IMR-90 (cell line): Measurements from ENCODE around the gene DSP. TPM values are rescaled to one million over a fixed set of nuclear protein-coding genes. Genes with fewer than 3 reads are reported as not detected.
A peak's percentile ranks its signal among the peaks of the same experiment; 100 is the strongest.

Source experiments
- ATAC-seq: fragments of 200-7000 bp; cut with Tn5 transposase; 2 replicates; pipeline ENCODE4 v1.9.1; 2020; ENCODE audit warnings: low read depth, mild to moderate bottlenecking, moderate library complexity
- BruUV-seq: library from RNA; stranded (reverse); fragments of 400-500 nt; replicated peaks from 2 replicates; lab custom pipeline; 2021; lab: Mats Ljungman, UMichigan
- CTCF ChIA-PET: fragments of 300-600 bp; formaldehyde crosslinking; extraction: SDS; loops from one replicate; lab custom pipeline; 2021; ENCODE audit warnings: antibody characterized with exemption; lab: Yijun Ruan, JAX
- POLR2A ChIA-PET: fragments of 300-600 bp; sonication (Branson Sonifier 250); formaldehyde crosslinking; loops from one replicate; lab custom pipeline; 2022; ENCODE audit warnings: antibody characterized with exemption; ENCODE audit not compliant: unreplicated experiment; lab: Charles Lee
- DNase-seq: peaks from one replicate; pipeline ENCODE4 v3.0.0; 2013
- H2AFZ ChIP-seq: replicated peaks from 2 replicates; pipeline ENCODE3; 2013; ENCODE audit warnings: low read length, mild to moderate bottlenecking; ENCODE audit not compliant: poor library complexity
- H2AK5ac ChIP-seq: 2 replicates; pipeline ENCODE4 v1.6.1; 2013; ENCODE audit warnings: low read depth, low read length, inconsistent platforms
- H2AK9ac ChIP-seq: replicated peaks from 2 replicates; pipeline ENCODE3; 2013; ENCODE audit warnings: mild to moderate bottlenecking, low read depth, low read length, moderate library complexity; ENCODE audit not compliant: poor library complexity
- H2BK120ac ChIP-seq: 2 replicates; pipeline ENCODE4 v1.6.1; 2013; ENCODE audit warnings: low read depth, low read length, inconsistent platforms
- H2BK15ac ChIP-seq: 3 replicates; pipeline ENCODE4 v1.6.1; 2013; ENCODE audit warnings: low read depth, low read length, inconsistent platforms
- H2BK20ac ChIP-seq: 2 replicates; pipeline ENCODE4 v1.6.1; 2013; ENCODE audit warnings: low read depth, mild to moderate bottlenecking, inconsistent platforms, low read length, moderate library complexity
- H2BK5ac ChIP-seq: 2 replicates; pipeline ENCODE4 v1.6.1; 2013; ENCODE audit warnings: mild to moderate bottlenecking, low read depth, low read length, inconsistent platforms; ENCODE audit not compliant: poor library complexity, severe bottlenecking
- H3K14ac ChIP-seq: replicated peaks from 2 replicates; pipeline ENCODE4 v1.6.1; 2013; ENCODE audit warnings: low read depth, low read length, inconsistent platforms
- H3K18ac ChIP-seq: 2 replicates; pipeline ENCODE4 v1.6.1; 2013; ENCODE audit warnings: low read depth, low read length, control low read depth
- H3K23ac ChIP-seq: 2 replicates; pipeline ENCODE4 v1.6.1; 2013; ENCODE audit warnings: low read depth, low read length, inconsistent platforms
- H3K27ac ChIP-seq: 2 replicates; pipeline ENCODE4 v1.5.1; 2013; ENCODE audit warnings: mild to moderate bottlenecking, control low read depth, low read length; ENCODE audit not compliant: insufficient read depth
- H3K27me3 ChIP-seq: 2 replicates; pipeline ENCODE4 v1.6.1; 2013; ENCODE audit warnings: low read length; ENCODE audit not compliant: control insufficient read depth, insufficient read depth
- H3K36me3 ChIP-seq: 2 replicates; pipeline ENCODE4 v1.6.1; 2013; ENCODE audit warnings: low read length, mixed read lengths; ENCODE audit not compliant: control insufficient read depth, insufficient read depth
- H3K4ac ChIP-seq: 2 replicates; pipeline ENCODE4 v1.6.1; 2013; ENCODE audit warnings: low read depth, low read length, inconsistent platforms
- H3K4me1 ChIP-seq: 2 replicates; pipeline ENCODE4 v1.6.1; 2013; ENCODE audit warnings: low read length, mixed read lengths; ENCODE audit not compliant: control insufficient read depth, insufficient read depth
- H3K4me2 ChIP-seq: 2 replicates; pipeline ENCODE4 v1.6.1; 2013; ENCODE audit warnings: low read depth, mild to moderate bottlenecking, control low read depth, low read length, moderate library complexity
- H3K4me3 ChIP-seq: 2 replicates; pipeline ENCODE4 v1.5.1; 2013; ENCODE audit warnings: low read depth, mild to moderate bottlenecking, control low read depth, low read length, moderate library complexity; ENCODE audit not compliant: insufficient read depth
- H3K56ac ChIP-seq: 2 replicates; pipeline ENCODE4 v1.6.1; 2013; ENCODE audit warnings: low read length, inconsistent platforms; ENCODE audit not compliant: insufficient read depth; ENCODE audit errors: extremely low read depth
- H3K79me1 ChIP-seq, 2 experiments: 2 replicates each; pipeline ENCODE4 v1.6.1; 2013; ENCODE audit warnings: low read length in 2 of 2, inconsistent platforms in 1 of 2, low read depth in 1 of 2
- H3K9ac ChIP-seq: 2 replicates; pipeline ENCODE4 v1.6.1; 2013; ENCODE audit warnings: low read depth, low read length, control low read depth
- H3K9me1 ChIP-seq: 2 replicates; pipeline ENCODE4 v1.6.1; 2013; ENCODE audit warnings: low read length, inconsistent platforms; ENCODE audit not compliant: insufficient read depth
- H3K9me3 ChIP-seq: 2 replicates; pipeline ENCODE4 v1.6.1; 2013; ENCODE audit warnings: low read length; ENCODE audit not compliant: control insufficient read depth, insufficient read depth
- H4K20me1 ChIP-seq: 2 replicates; pipeline ENCODE4 v1.6.1; 2013; ENCODE audit warnings: low read length, inconsistent platforms; ENCODE audit not compliant: insufficient read depth
- H4K5ac ChIP-seq: 2 replicates; pipeline ENCODE4 v1.6.1; 2013; ENCODE audit warnings: mild to moderate bottlenecking, low read depth, low read length, control low read depth
- H4K8ac ChIP-seq, 2 experiments: 2 replicates each; pipeline ENCODE4 v1.6.1; 2013; ENCODE audit warnings: low read depth in 2 of 2, low read length in 2 of 2, control low read depth in 1 of 2, inconsistent platforms in 1 of 2
- H4K91ac ChIP-seq: 2 replicates; pipeline ENCODE4 v1.6.1; 2013; ENCODE audit warnings: low read depth, low read length, inconsistent platforms; ENCODE audit not compliant: insufficient read depth
- BHLHE40 ChIP-seq: fragments of 150-350 bp; IDR thresholded peaks from 2 replicates; pipeline ENCODE4 v1.6.1; 2016; ENCODE audit warnings: mild to moderate bottlenecking, low read depth, low read length
- CEBPB ChIP-seq: IDR thresholded peaks from 2 replicates; pipeline ENCODE4 v1.6.1; 2012; ENCODE audit warnings: low read depth, low read length, improper control_type of control experiment
- CHD1 ChIP-seq: IDR thresholded peaks from 2 replicates; pipeline ENCODE4 v1.6.1; 2012; ENCODE audit warnings: low read depth, low read length, improper control_type of control experiment
- FOS ChIP-seq: fragments of 150-350 bp; IDR thresholded peaks from 2 replicates; pipeline ENCODE4 v1.6.1; 2016; ENCODE audit warnings: low read depth, low read length
- MAFK ChIP-seq: IDR thresholded peaks from 2 replicates; pipeline ENCODE4 v1.6.1; 2012; ENCODE audit warnings: low read depth, low read length, improper control_type of control experiment
- MAZ ChIP-seq: IDR thresholded peaks from 2 replicates; pipeline ENCODE4 v1.6.1; 2012; ENCODE audit warnings: low read depth, mild to moderate bottlenecking, low read length, improper control_type of control experiment, moderate library complexity, borderline replicate concordance
- MXI1 ChIP-seq: IDR thresholded peaks from 2 replicates; pipeline ENCODE4 v1.6.1; 2012; ENCODE audit warnings: low read depth, mild to moderate bottlenecking, low read length, moderate library complexity, borderline replicate concordance
- NFE2L2 ChIP-seq: fragments of 150-350 bp; IDR thresholded peaks from 2 replicates; pipeline ENCODE4 v1.6.1; 2016; ENCODE audit warnings: low read depth, mild to moderate bottlenecking, low read length
- POLR2A ChIP-seq: IDR thresholded peaks from 2 replicates; pipeline ENCODE4 v1.6.1; 2012; ENCODE audit warnings: mild to moderate bottlenecking, low read depth, low read length
- RAD21 ChIP-seq: IDR thresholded peaks from 2 replicates; pipeline ENCODE4 v1.6.1; 2012; ENCODE audit warnings: low read length, improper control_type of control experiment
- RCOR1 ChIP-seq: IDR thresholded peaks from 2 replicates; pipeline ENCODE4 v1.6.1; 2012; ENCODE audit warnings: mild to moderate bottlenecking, low read length, improper control_type of control experiment; ENCODE audit not compliant: insufficient replicate concordance
- RFX5 ChIP-seq: IDR thresholded peaks from 2 replicates; pipeline ENCODE4 v1.8.0; 2012; ENCODE audit warnings: low read depth, mild to moderate bottlenecking, low read length, moderate library complexity
- SMC3 ChIP-seq: fragments of 150-350 bp; IDR thresholded peaks from 2 replicates; pipeline ENCODE4 v1.6.1; 2016; ENCODE audit warnings: low read depth, mild to moderate bottlenecking, antibody characterized with exemption, low read length, moderate library complexity
- WGBS, 2 experiments: methylation state at CpG; one replicate each; pipeline versions ENCODE4 v1.1.5 to v1.1.7; 2013; ENCODE audit warnings: missing lambda C conversion rate in 2 of 2; ENCODE audit not compliant: insufficient read length in 1 of 2; ENCODE audit errors: extremely low coverage in 2 of 2; 5-methylcytosine and 5-hydroxymethylcytosine counted together
- dilution Hi-C: fragments of 300-500 bp; cut with HindIII; formaldehyde crosslinking; loops from one replicate; pipeline ENCODE4 v1.14.3; 2018; ENCODE audit warnings: low sequenced_read_pairs; ENCODE audit not compliant: unreplicated experiment
- in situ Hi-C: fragments of 300-500 bp; cut with MboI; formaldehyde crosslinking; loops from 3 replicates; pipeline ENCODE4 v1.14.3; 2019; ENCODE audit warnings: low sequenced_read_pairs, inconsistent platforms, mixed read lengths
- intact Hi-C: fragments of 100-400 bp; cut with micrococcal nuclease; formaldehyde crosslinking; loops from 2 replicates; pipeline ENCODE4 v1.10.0; 2022
- polyA plus RNA-seq, 3 experiments: library from polyadenylated mRNA; depleted of rRNA; stranded (reverse); fragments of >200 nt; gene quantifications; 2 replicates each; pipeline ENCODE4 v1.2.3, GENCODE V29; 2012; ENCODE audit warnings: low replicate concordance in 1 of 3
- total RNA-seq: library from RNA; depleted of rRNA; stranded (reverse); fragments of >200 nt; gene quantifications from 2 replicates; pipeline ENCODE4 v1.2.3, GENCODE V29; 2012
- TF ChIP-seq, protein P1 (sequence below): conservative IDR thresholded peaks from 2 replicates; pipeline ENCODE4 v1.5.1; 2012; ENCODE audit warnings: mild to moderate bottlenecking, low read depth, low read length, improper control_type of control experiment
- TF ChIP-seq, protein P2 (sequence below): fragments of 150-350 bp; IDR thresholded peaks from 2 replicates; pipeline ENCODE4 v1.6.1; 2017; ENCODE audit warnings: mild to moderate bottlenecking, antibody characterized with exemption, low read length, low read depth
- TF ChIP-seq, protein P3 (sequence below): fragments of 150-350 bp; IDR thresholded peaks from 2 replicates; pipeline ENCODE4 v1.6.1; 2016; ENCODE audit warnings: low read depth, mild to moderate bottlenecking, low read length, moderate library complexity, borderline replicate concordance

DSP gene
- total and polyA plus RNA-seq, 2 of the 4 experiments (the other 2 are of a cell fraction) = 7.1 to 20.1 TPM

GRCh38 chr6:7534192-7534591 lies 7.3 kb upstream of the DSP start:
- no TSS peak for BruUV-seq
- H2BK120ac ChIP-seq = peak overlapping the region; percentile 41; the same call in 1 of the 2 replicates
- ATAC-seq (no peak), DNase-seq (no peak)
- in situ Hi-C loops (no loop called here), dilution Hi-C loops (no loop called here), intact Hi-C loops (no loop called here)
- ChIA-PET POLR2A (no interaction called here), CTCF (interaction anchor here (0.6 kb wide), 1 partner anchor 60 kb away, joined by 4 read pairs; no protein-coding TSS in a partner anchor)
- H2BK20ac ChIP-seq = no peak overlapping the region; the same call in 1 of the 2 replicates
- H3K9ac ChIP-seq = no peak overlapping the region
- H4K5ac ChIP-seq = no peak overlapping the region
- no peak overlapping the region for H2AK9ac ChIP-seq
- no peak overlapping the region for H3K4ac ChIP-seq
- H3K14ac ChIP-seq = no peak overlapping the region
- no peak overlapping the region for H2BK15ac ChIP-seq
- no peaks in the 10 kb centered on the region for H3K9me3 ChIP-seq
- peaks cover 5% of the 10 kb centered on the region; the same call in 1 of the 2 replicates for H3K4me1 ChIP-seq
- H2AK5ac ChIP-seq = no peak overlapping the region
- no peaks in the 10 kb centered on the region for H3K27me3 ChIP-seq
- no peak overlapping the region for H4K8ac ChIP-seq
- peaks cover 10% of the 10 kb centered on the region for H3K9me1 ChIP-seq
- H3K56ac ChIP-seq = no peak overlapping the region
- TF ChIP-seq, protein P1, sequence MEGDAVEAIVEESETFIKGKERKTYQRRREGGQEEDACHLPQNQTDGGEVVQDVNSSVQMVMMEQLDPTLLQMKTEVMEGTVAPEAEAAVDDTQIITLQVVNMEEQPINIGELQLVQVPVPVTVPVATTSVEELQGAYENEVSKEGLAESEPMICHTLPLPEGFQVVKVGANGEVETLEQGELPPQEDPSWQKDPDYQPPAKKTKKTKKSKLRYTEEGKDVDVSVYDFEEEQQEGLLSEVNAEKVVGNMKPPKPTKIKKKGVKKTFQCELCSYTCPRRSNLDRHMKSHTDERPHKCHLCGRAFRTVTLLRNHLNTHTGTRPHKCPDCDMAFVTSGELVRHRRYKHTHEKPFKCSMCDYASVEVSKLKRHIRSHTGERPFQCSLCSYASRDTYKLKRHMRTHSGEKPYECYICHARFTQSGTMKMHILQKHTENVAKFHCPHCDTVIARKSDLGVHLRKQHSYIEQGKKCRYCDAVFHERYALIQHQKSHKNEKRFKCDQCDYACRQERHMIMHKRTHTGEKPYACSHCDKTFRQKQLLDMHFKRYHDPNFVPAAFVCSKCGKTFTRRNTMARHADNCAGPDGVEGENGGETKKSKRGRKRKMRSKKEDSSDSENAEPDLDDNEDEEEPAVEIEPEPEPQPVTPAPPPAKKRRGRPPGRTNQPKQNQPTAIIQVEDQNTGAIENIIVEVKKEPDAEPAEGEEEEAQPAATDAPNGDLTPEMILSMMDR = no peak
- TF ChIP-seq RFX5 = no peak
- TF ChIP-seq CEBPB = no peak
- no peak for TF ChIP-seq SMC3
- TF ChIP-seq MAZ = no peak
- no peak for TF ChIP-seq RCOR1
- no peak for TF ChIP-seq CHD1
- no peak for TF ChIP-seq MXI1
- TF ChIP-seq, protein P2, sequence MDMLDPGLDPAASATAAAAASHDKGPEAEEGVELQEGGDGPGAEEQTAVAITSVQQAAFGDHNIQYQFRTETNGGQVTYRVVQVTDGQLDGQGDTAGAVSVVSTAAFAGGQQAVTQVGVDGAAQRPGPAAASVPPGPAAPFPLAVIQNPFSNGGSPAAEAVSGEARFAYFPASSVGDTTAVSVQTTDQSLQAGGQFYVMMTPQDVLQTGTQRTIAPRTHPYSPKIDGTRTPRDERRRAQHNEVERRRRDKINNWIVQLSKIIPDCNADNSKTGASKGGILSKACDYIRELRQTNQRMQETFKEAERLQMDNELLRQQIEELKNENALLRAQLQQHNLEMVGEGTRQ = no peak
- TF ChIP-seq FOS = no peak
- no peak for TF ChIP-seq MAFK
- no peak for TF ChIP-seq NFE2L2
- TF ChIP-seq RAD21 = no peak
- TF ChIP-seq BHLHE40 = no peak
- TF ChIP-seq POLR2A = no peak
- TF ChIP-seq, protein P3, sequence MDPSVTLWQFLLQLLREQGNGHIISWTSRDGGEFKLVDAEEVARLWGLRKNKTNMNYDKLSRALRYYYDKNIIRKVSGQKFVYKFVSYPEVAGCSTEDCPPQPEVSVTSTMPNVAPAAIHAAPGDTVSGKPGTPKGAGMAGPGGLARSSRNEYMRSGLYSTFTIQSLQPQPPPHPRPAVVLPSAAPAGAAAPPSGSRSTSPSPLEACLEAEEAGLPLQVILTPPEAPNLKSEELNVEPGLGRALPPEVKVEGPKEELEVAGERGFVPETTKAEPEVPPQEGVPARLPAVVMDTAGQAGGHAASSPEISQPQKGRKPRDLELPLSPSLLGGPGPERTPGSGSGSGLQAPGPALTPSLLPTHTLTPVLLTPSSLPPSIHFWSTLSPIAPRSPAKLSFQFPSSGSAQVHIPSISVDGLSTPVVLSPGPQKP = no peak
- no peak overlapping the region for H3K4me2 ChIP-seq
- H2AFZ ChIP-seq = no peak overlapping the region
- no CpG with 5 or more reads among the region's 5 CpGs for WGBS, 2 experiments
- H4K20me1 ChIP-seq = no peaks in the 10 kb centered on the region
- no peak overlapping the region for H3K23ac ChIP-seq
- no peak overlapping the region for H3K4me3 ChIP-seq
- H3K27ac ChIP-seq = no peak overlapping the region
- 0 out of 4 replicates have a peak, but pooled peaks cover 0 to 3% of the 10 kb centered on the region in 2 experiments for H3K79me1 ChIP-seq
- no peak overlapping the region for H2BK5ac ChIP-seq
- no peak overlapping the region for H4K91ac ChIP-seq
- H3K18ac ChIP-seq = no peak overlapping the region
- H3K36me3 ChIP-seq = no peaks in the 10 kb centered on the region
